ENCODE data around the gene SS18L1.

The SS18L1 gene

DNA sequence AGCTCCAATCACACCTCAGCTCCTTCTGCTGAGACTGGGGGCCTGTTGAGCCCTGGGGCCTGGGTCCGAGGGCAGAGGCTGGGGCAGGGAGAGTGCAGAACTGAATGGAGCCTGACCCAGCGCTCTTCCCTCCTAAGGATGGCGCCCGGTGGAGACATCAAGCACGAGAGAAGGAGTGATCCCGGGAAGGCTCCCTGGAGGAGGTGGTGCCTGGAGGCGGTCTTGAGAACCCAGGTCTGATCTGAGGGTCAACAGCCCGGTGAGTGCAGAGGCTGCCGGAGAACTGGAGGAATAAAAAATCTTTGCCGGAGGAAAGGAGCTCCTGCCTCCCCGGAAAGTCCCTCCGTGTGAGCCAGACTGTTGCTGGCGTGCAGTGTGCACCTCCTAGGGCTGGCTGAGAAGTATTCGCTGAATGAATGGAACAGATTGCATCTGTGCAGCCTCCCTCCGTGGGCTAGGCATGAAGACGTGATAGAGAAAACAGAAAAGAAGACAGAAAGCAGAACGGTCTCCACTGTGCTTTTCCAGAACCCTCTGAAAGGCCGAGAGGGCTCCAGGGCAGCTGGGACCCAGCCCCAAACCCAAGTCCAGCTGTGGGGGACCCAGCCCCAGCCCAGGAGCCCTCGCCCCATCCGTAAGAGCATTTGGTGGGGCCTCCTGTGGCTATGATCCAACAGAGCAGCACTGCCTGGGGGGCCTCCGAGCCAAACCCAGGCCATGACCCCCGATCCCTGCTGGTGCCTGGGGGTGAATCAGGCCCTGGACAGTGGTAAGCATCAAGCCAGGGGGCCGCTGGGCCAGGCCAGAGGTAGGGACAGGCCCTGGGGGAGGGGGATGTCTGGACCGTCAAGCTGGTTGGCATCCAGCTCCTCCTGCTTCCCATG, 83.4 kb downstream of the SS18L1 start:
- DNase-seq (ENCODE audit: low spot score) = no peak

DNA sequence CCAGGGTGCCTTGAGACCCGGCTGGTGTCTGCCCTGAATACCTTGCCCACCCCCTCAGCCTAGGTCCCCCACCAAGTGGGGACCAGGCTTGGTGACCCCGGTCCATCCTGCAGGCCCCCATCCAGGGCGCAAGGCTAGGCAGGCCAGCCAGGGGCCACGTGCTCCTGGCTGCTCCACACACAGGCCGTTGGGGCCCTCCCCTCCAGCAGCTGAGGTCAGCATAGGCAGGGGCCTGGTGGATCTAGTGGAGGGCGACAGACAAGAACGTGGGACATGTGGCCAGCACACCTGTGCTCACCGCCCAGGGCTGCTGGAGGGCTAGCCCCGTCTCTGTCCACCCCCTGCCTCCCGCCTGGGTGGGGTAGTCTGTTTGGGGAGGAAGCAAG, 84.0 kb downstream of the SS18L1 start:
- no peak for DNase-seq (ENCODE audit: low spot score)

DNA sequence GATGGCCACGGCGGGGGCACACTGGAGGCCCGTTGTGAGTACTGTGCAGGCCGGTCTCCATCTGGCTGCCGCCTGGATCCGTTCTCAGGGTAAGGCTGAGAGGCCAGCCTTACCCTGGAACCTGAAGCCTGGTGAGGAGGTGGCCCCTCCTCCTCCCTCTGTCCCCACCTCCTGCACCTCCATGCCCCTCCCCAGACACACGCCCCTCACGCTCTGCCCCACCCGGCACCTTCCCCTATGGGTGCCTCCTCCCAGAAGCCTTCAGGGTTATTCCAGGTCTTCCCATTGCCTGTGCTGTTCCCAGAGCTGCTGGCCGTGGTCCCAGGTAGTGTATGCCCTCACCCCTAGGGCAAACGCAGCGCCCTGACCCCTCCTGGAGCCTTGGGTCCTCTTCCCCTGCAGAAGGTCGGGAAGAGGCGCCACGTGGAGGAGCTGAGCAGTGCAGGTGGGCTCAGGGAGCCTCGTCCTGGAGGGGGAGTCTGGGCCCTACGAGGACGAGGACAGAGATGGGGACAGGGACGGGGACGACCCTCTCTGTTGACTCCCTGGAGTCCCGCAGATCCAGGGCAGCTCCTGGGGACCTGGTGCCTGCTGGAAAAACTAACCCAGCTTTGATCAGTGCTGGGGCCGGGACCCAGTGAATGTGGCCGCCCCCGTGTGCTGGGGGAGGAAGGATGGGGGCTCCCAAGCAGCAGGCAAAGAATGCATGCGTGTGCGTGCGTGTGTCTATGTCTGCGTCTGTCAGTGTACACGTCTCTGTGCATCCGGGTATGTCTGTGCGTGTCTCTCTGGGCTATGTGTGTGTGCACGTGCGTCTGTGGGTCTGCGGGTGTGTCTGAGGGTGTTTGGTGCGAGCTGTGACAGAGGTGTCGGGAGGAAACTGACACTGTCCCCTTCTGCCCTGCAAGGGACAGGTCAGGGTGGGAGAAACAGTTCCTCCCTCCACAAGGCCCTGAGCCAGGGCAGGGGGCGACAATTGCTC, 84.7 kb downstream of the SS18L1 start:
- no peak for DNase-seq (ENCODE audit: low spot score)

DNA sequence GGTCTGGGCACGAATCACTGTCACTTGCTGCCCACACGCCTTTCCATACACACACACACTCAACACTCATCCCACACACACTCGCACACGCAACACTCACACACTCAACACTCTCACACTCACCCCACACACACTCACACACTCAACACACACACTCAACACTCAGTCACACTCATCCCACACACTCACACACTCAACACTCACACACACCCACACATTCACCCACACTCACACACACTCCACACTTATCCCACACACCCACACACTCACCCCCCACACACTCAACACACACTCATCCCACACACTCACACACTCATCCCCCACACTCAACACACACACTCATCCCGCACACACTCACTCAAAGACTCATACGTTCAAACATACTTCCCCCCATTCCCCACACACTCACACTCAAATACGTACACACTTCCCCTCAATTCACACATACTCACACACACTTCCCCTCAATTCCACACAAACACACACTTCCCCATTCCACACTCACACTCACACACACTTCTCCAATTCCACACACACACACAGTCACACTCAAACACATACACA, 85.5 kb downstream of the SS18L1 start:
- no peak for DNase-seq (ENCODE audit: low spot score)

DNA sequence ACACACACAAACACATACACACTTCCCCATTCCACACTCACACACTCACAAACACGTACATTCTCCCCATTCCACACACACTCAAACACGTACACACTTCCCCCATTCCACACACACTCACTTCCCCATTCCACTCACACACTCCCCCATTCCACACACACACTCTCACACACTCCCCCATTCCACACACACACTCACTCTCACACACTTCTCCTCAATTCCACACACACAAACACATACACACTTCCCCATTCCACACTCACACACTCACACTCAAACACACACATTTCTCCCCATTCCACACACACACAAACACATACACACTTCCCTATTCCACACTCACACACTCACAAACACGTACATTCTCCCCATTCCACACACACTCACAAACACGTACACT, 86.1 kb downstream of the SS18L1 start:
- no peak for DNase-seq (ENCODE audit: low spot score)

DNA sequence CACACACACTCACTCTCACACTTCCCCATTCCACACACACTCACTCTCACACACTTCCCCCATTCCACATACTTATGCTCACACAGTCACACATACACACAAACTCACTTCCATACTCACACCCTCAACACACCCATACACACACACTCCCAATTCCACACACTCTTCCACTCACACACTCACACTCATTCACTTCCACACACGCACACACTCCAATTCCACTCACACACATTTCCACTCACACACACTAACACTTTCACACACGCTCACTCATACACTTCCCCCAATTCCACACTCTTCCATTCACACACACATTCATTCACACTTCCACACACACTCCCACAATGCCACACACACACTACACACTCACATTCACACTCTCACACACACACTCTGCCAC, 86.7 kb downstream of the SS18L1 start:
- no peak for DNase-seq (ENCODE audit: low spot score)

DNA sequence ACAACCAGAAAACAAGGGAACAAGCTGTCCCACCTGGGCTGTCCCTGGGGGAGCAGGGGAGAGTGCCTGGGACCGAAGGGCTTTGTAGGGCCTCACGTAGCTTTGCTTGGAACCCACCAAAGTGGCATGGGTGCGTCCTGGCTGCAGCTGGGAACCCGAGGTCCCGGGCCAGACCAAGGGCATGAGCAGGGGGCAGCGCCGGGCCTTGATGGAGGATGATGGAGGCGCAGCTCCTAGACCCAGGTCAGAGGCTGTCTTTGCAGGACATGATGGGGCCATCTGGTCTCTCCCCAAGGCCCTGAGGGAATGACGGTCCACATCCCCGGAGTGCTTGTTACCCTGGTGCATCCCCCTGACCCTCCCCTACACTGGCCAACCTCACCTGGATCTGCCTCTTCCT, 87.1 kb downstream of the SS18L1 start:
- DNase-seq (ENCODE audit: low spot score) = no peak

DNA sequence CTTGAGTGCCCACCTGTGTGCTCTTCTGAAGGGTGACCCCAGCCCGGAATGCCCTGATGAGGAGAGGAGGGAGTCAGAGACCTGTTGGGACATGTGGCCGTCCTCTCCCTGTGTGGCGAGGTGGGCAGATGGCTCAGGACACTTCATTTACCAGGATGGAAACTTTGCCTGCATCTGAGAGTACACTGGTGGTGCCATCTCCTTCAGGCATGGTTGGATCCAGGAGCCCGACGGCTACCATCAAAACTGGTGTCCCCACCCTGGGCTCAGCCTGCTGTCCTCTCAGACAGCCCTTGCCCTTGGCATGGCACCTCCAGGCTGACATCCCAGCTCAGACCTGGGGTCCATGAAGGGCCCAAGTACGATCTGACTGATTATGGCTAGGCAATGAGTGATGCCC, 87.7 kb downstream of the SS18L1 start:
- DNase-seq (ENCODE audit: low spot score) = no peak

Data from globus pallidus (tissue), 1 donor.